Measurements from ENCODE around the gene NXPH4. TPM values are rescaled to one million over a fixed set of nuclear protein-coding genes. Genes with fewer than 3 reads are reported as not detected.

The NXPH4 gene
- total and polyA plus RNA-seq, 10 of the 15 experiments (the other 5 are each of a cell fraction or from before 2014, with no cell fraction given) = 0.03 to 0.26 TPM; not detected in 8

GRCh38 chr12:57247041-57247440 is 30.4 kb downstream of the NXPH4 start (continued):
- no peak for TF ChIP-seq CEBPB (IDR thresholded peaks at IDR 0.05; ENCODE audit: borderline replicate concordance in 1 of 2, low read depth in 2 of 2, low read length in 2 of 2)
- no peak for TF ChIP-seq LARP7 (IDR thresholded peaks at IDR 0.05)
- no peak for TF ChIP-seq ZBTB11 (CRISPR knock-in tag; IDR thresholded peaks at IDR 0.05)
- no peak for TF ChIP-seq KDM1A (IDR thresholded peaks at IDR 0.05; ENCODE audit: borderline replicate concordance)
- no peak for TF ChIP-seq BCL11A (IDR thresholded peaks at IDR 0.05; ENCODE audit: low read depth, low read length)
- TF ChIP-seq SREBF2 (IDR thresholded peaks at IDR 0.05; ENCODE audit: low read length) = no peak
- no peak for TF ChIP-seq TAF1 (IDR thresholded peaks at IDR 0.05; ENCODE audit: borderline replicate concordance, low read depth, low read length)
- TF ChIP-seq RBBP5 (conservative IDR thresholded peaks at IDR 0.05) = no peak
- no peak for TF ChIP-seq STAT3 (IDR thresholded peaks at IDR 0.05; ENCODE audit: low read depth, low read length)
- TF ChIP-seq IRF3 (IDR thresholded peaks at IDR 0.05) = no peak
- no peak for TF ChIP-seq RB1 (IDR thresholded peaks at IDR 0.05; ENCODE audit: borderline replicate concordance)
